HG02610 (cell line): ENCODE results near the gene WBP1.
"Not testable (repeated sequence)": the region's sequence is repeated elsewhere in the genome, so short reads cannot be mapped to it uniquely, and the experiment has no call there.

Experiments used
- ATAC-seq: cut with Tn5 transposase; IDR thresholded peaks from one replicate; pipeline ENCODE4 v1.9.1; 2021; ENCODE audit warnings: mild to moderate bottlenecking, moderate library complexity; ENCODE audit not compliant: unreplicated experiment

WBP1 gene

GRCh38 chr2:74481431-74481830, 23.2 kb downstream of the WBP1 start:
- no peak for ATAC-seq

GRCh38 chr2:74481961-74482800, 23.9 kb downstream of the WBP1 start:
- ATAC-seq: peak; percentile 34

DNA sequence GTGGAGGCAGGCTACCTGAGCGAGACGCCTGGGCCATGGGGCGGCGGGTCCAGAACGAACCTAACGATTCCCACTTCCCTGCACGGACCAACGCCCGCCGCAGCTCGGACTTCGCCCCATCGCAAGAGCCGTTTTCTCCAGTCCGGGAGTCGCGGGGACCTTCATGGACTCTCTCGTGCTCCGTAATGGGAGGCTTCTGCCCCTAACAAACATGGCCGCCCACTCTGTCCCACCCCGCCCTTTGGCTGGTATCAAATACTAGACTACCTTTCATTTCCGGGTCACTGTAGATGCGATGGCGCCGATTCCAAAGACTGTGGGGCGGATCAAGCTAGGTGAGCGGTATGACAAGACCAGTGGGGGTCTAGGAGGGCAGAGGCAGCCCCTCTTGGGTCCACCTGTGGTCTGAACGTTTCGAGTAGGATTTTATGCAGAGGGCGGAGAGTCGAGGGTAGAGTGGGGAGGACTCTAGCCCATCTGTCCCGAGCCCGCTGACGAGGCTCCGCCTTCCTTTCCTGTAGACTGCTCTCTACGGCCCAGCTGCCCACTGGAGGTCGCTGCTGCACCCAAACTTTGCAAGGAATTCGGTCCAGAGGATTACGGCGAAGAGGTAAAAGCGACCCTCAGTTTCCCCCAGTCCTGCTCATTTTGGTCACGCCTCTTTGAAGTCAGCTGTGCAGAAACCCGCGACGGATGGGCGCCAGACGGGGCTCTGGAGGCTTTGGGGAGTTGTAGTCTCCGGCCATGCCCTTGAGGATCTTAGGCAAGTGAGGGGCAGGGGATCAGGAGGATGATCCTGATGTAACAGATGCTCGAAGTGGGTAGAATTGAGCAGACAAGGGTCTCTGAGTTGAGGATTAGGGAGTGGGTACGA, 24.8 kb downstream of the WBP1 start, which contains the start of the genes CCDC142 and TTC31:
Gene CCDC142, minus strand, starts transcription at position 198 of the 874 bp plus-strand sequence. Its CDS starts 161 bp downstream, at position 37.
Gene TTC31, plus strand, starts transcription at position 281 of the 874 bp plus-strand sequence. Its CDS starts 15 bp downstream, at position 296.
- peak; percentile 91 for ATAC-seq

DNA sequence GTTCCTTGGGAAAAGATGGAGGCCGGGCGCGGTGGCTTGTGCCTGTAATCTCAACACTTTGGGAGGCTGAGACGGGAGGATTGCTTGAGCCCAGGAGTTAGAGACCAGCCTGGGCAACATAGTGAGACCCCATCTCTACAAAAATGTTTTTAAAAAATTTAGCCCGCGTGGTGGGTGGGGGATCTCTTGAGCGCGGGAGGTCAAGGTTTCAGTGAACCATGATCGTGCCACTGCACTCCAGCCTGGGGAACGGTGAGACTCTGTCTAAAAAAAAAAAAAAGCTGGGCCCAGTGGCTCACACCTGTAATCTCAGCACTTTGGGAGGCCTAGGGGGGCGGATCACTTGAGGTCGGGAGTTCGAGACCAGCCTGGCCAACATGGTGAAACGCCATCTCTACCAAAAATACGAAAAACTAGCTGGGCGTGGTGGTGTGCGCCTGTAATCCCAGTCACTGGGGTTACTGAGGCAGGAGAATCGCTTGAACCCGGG, 25.5 kb downstream of the WBP1 start:
- ATAC-seq: not testable (repeated sequence)

DNA sequence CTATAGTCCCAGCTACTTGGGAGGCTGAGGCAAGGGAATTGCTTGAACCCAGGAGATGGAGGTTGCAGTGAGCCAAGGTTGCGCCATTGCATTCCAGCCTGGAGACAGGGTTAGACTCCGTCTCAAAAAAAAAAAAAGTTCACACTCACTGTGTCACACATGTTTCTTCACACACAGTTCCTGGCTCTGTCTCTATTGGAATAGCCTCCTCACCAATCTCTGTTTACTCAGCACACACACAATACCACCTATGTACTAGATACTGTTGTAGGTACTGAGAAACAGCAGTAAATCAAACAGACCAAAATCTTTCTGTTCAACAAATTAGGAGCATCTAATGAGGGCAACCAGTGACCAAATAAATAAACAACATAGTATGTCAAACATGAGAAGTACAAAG, 27.9 kb downstream of the WBP1 start:
- no peak for ATAC-seq

DNA sequence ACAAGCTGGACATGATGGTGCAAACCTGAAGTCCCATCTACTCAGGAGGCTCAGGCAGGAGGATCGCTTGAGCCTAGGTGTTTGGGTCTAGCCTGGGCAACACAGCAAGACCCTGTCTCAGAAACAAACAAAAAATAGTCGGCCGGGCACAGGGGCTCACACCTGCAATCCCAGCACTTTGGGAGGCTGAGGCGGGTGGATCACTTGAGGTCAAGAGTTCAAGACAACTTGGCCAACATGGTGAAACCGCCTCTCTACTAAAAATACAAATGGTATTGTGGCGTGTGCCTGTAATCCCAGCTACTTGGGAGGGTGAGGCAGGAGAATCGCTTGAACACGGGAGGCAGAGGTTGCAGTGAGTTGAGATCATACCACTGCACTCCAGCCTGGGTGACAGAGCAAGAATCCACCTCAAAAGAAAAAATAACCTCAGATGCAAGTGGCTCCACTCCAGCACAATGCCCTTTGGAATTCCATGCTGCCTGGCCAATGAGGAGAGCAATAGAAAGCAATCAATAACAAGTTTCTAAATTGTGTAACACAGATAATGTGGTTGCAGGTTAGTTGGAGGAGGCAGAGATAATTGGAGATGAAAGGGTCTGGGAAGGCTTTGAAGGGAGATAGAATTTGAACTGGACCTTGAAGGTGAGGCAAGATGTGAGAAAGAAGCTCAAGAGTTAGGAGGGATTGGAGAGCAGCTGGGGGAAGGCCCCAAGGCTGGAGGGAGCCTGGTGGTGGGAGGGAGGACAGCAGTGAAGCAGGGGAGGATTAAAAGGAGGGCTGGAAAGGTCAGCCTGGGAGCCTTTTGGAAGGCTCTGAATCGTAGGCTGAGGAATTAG, 30.6 kb downstream of the WBP1 start:
- no peak for ATAC-seq

- no peak for ATAC-seq
Measured at GRCh38 chr2:74489906-74490305, 31.7 kb downstream of the WBP1 start.

DNA sequence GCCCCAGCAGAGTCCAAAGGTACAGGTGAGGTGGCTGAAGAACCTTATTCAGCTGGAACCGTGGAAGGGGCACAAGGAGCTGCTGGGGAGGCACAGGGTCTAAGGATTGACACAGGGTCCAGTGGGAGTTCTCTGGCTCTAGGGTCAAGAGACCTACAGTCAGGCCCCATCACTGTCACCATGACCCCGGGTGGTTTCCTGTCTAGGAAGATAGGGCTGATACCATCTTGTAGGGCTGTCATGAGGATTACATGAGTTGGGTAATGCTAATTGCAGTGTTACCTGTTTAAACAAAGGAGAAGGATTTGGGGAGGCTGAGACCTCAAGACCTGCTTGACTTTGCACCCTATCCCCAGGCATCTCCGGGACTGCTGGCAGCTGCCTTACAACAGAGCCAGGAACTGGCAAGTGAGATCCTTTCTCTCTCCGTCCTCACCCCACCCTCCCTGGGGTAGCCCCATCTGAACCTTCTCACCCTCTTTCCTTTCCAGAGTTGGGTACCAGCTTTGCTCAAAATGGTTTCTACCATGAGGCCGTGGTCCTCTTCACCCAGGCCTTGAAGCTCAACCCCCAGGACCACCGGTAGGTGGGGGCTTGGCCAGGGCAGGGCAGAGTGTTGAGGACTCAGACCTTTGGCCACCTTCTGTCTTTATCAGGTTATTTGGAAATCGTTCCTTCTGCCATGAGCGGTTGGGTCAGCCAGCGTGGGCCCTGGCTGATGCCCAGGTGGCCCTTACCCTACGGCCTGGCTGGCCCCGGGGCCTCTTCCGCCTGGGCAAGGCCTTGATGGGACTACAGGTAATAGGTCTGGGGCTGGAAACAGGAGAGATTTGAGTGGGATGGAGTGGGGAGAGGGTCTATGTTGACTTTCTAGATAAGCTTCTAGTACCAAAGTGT, 33.7 kb downstream of the WBP1 start:
- no peak for ATAC-seq

- no peak for ATAC-seq
Measured at GRCh38 chr2:74493546-74493945, 35.3 kb downstream of the WBP1 start.

- no peak for ATAC-seq
Measured at GRCh38 chr2:74495440-74495839, 37.2 kb downstream of the WBP1 start.

DNA sequence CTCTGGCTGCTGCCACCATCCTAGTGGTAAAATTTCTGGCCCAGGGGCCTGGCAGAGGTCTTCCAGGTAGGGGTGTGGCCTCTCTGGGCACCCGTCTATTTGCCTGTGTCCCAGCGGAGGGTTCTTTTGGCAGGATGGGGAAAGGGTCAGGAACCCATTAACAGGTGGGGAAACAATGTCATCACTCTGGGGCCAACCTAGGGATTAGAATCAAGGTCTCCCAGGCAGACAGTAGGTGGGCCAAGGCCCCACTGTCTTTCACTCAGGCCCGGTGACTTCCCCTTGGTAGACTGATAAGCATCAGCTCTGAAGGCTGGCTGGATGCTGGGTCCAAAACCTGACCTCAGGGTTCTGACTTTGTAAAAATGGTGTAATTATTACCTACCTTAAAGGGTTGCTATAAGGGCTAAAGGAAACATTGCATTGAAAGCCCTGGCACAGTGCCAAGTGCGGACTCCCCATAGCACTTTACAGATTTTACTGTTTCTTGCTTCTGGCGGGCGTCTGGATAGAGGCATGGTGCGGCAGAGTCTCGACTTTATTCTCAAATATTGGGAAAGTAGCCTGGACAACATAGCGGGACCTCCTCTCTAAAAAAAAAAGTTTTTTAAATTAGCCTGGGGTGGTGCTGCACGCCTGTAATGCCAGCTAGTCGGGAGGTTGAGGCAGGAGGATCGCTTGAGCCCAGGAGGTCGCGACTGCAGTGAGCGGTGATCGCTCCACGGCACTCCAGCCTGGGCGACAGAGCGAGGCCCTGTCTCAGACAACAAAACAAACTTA, 38.9 kb downstream of the WBP1 start:
- no peak for ATAC-seq

- no peak for ATAC-seq
Measured at GRCh38 chr2:74497777-74498499, 39.7 kb downstream of the WBP1 start.

GRCh38 chr2:74498500-74499266, 40.4 kb downstream of the WBP1 start:
- no peak for ATAC-seq

- no peak for ATAC-seq
Measured at GRCh38 chr2:74499267-74499939, 41.2 kb downstream of the WBP1 start, which contains the start of gene LBX2. LBX2 (minus strand) TSS chr2:74499603; CDS start chr2:74499537, 66 bp downstream.

DNA sequence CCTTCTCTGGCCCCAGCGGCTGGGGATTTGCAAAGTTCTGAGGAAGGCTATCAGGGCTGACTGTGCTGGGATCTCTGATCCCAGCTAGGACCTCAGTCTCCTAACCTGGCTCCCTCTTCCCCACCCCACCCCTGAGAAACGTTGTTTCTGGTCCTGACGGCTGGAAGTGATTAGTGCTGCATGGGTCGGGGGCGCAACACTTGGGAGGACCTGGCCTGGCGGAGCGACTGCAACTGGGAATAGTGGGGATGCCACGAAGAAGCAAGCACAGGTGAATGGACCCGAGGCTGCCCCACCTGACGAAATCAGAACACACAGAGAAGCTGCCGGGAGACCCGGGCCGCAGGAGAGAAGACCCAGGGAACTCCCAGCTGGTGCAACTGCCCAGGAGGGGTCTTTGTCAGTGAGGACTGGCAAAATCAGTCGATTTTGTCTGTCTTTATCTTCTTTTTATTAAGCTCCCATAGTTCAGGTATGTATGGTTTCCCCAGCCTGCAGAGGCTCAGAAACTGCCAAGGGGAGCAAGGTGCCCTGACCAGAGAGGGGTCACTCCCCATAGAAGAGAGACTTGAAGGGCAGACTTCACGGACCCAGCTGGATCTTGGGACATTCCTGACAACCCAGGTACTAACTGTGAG, 41.8 kb downstream of the WBP1 start:
- no peak for ATAC-seq

DNA sequence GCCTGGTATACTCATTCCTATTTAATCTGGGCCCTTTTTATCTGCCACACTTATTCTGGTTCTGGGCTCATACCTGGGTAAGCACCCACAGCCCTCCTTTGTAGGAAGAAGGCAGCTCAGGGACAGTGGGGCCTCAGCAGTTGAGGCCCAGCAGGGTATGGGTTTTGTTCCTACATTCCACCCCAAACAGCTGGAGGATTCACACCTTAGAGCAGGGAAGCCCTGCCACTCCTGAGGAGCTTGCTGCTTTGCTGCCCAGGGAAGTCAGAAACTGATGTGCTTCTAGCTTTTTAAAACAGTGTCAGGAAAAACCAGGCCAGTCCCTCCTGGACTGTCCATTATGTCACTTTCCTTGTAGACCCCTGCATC, 42.3 kb downstream of the WBP1 start:
- ATAC-seq: no peak
